Panc1 (cell line): ENCODE measurements around the gene ITPRID2. TPM values are rescaled to one million over a fixed set of nuclear protein-coding genes. Genes with fewer than 3 reads are reported as not detected.

Experiments used
- ATAC-seq: fragments of 200-7000 bp; cut with Tn5 transposase; 2 replicates; pipeline ENCODE4 v1.9.1; 2020; ENCODE audit warnings: mild to moderate bottlenecking, moderate library complexity
- BruUV-seq: library from RNA; stranded (reverse); fragments of 400-500 nt; replicated peaks from 2 replicates; lab custom pipeline; 2021; lab: Mats Ljungman, UMichigan
- CTCF ChIA-PET: fragments of 300-600 bp; sonication (Branson Sonifier 250); formaldehyde crosslinking; loops from one replicate; lab custom pipeline; 2022; ENCODE audit warnings: antibody characterized with exemption; lab: Charles Lee
- POLR2A ChIA-PET: fragments of 300-600 bp; sonication (Branson Sonifier 250); formaldehyde crosslinking; loops from one replicate; lab custom pipeline; 2022; ENCODE audit warnings: antibody characterized with exemption; lab: Charles Lee
- DNase-seq: peaks from one replicate; pipeline ENCODE4 v3.0.0-alpha.2; 2010; ENCODE audit warnings: low read depth, low spot score
- H3K27ac ChIP-seq: 2 replicates; pipeline ENCODE4 v1.5.1; 2011; ENCODE audit warnings: mild to moderate bottlenecking, low read length, inconsistent platforms
- H3K27me3 ChIP-seq: fragments of 200-500 bp; sonication (Bioruptor generic); 2 replicates; pipeline ENCODE4 v1.6.0; 2014; ENCODE audit warnings: low read length, inconsistent platforms; ENCODE audit not compliant: control insufficient read depth, insufficient read depth
- H3K36me3 ChIP-seq: fragments of 200-500 bp; sonication (Bioruptor generic); 2 replicates; pipeline ENCODE4 v1.5.1; 2014; ENCODE audit warnings: inconsistent platforms, mild to moderate bottlenecking, low read length, moderate library complexity; ENCODE audit not compliant: control insufficient read depth, insufficient read depth
- H3K4me1 ChIP-seq: 2 replicates; pipeline ENCODE4 v1.5.1; 2011; ENCODE audit warnings: inconsistent platforms, mild to moderate bottlenecking, low read length, moderate library complexity; ENCODE audit not compliant: control insufficient read depth, insufficient read depth
- H3K4me3 ChIP-seq, 2 experiments: 2 replicates each; pipeline ENCODE4 v1.5.1; 2011 to 2012; ENCODE audit warnings: low read depth in 2 of 2, low read length in 2 of 2, mild to moderate bottlenecking in 2 of 2, inconsistent platforms in 1 of 2, moderate library complexity in 1 of 2
- H3K9me3 ChIP-seq: fragments of 200-500 bp; sonication (Bioruptor generic); 2 replicates; pipeline ENCODE4 v1.5.1; 2014; ENCODE audit warnings: low read depth, mild to moderate bottlenecking, inconsistent platforms, low read length, moderate library complexity; ENCODE audit not compliant: control insufficient read depth, insufficient read depth
- CTCF ChIP-seq: fragments of 450-650 bp; IDR thresholded peaks from 2 replicates; pipeline ENCODE4 v1.5.1; 2017; ENCODE audit warnings: mild to moderate bottlenecking
- POLR2AphosphoS5 ChIP-seq: IDR thresholded peaks from 2 replicates; pipeline ENCODE4 v1.6.1; 2012; ENCODE audit warnings: mild to moderate bottlenecking, low read depth, low read length, moderate library complexity
- REST ChIP-seq, 2 experiments: IDR thresholded peaks; 2 replicates each; pipeline ENCODE4 v1.6.1; 2011 to 2012; ENCODE audit warnings: low read depth in 2 of 2, control low read depth in 1 of 2, low read length in 1 of 2, mild to moderate bottlenecking in 1 of 2, moderate library complexity in 1 of 2; ENCODE audit not compliant: insufficient read depth in 1 of 2
- SIN3A ChIP-seq: IDR thresholded peaks from 2 replicates; pipeline ENCODE4 v1.6.1; 2012; ENCODE audit warnings: low read depth, mild to moderate bottlenecking, low read length, moderate library complexity, borderline replicate concordance; ENCODE audit not compliant: insufficient read depth
- TCF7L2 ChIP-seq: IDR thresholded peaks from 2 replicates; pipeline ENCODE4 v1.6.1; 2011; ENCODE audit warnings: mild to moderate bottlenecking, low read depth, low read length, inconsistent platforms
- in situ Hi-C: cut with HindIII; loops from 2 replicates; pipeline ENCODE4 v1.10.0; 2016; ENCODE audit warnings: low sequenced_read_pairs, low pct_unique_long_range_greater_than_20kb
- intact Hi-C: fragments of 100-400 bp; cut with micrococcal nuclease; formaldehyde crosslinking; loops from one replicate; pipeline ENCODE4 v1.10.0; 2022; ENCODE audit not compliant: unreplicated experiment
- total RNA-seq: library from RNA; stranded (reverse); gene quantifications from one replicate; pipeline ENCODE4 v1.2.1, GENCODE V29; 2021; ENCODE audit not compliant: unreplicated experiment

The ITPRID2 gene
- total RNA-seq, 1 experiment from 2014 or later = 261 TPM

- POLR2A ChIA-PET = no interaction called here
- CTCF ChIA-PET = no interaction called here
Measured at GRCh38 chr2:181857483-181857882, 34.0 kb upstream of the ITPRID2 start.

GRCh38 chr2:181858600-181858999, 32.9 kb upstream of the ITPRID2 start:
- TF ChIP-seq TCF7L2 (no peak), SIN3A (no peak), REST (IDR thresholded peaks at IDR 0.05; ENCODE audit: insufficient read depth in 1 of 2, low read depth in 2 of 2, low read length in 1 of 2) (no peak), CTCF (no peak), POLR2AphosphoS5 (no peak)
- H3K36me3 ChIP-seq = no peaks in the 10 kb centered on the region
- POLR2A ChIA-PET = no interaction called here
- H3K9me3 ChIP-seq = no peaks in the 10 kb centered on the region
- no peak overlapping the region for H3K4me3 ChIP-seq
- no peak for ATAC-seq
- no peaks in the 10 kb centered on the region for H3K27me3 ChIP-seq
- intact Hi-C loops (no loop called here), in situ Hi-C loops (no loop called here)
- DNase-seq = no peak
- no TSS peak for BruUV-seq
- no peaks in the 10 kb centered on the region for H3K4me1 ChIP-seq
- H3K27ac ChIP-seq = no peak overlapping the region
- CTCF ChIA-PET = interaction anchor here (0.6 kb wide), 1 partner anchor 22 kb away, joined by 4 read pairs; no protein-coding TSS in a partner anchor

More at GRCh38 chr2:181857483-181857882, 34.0 kb upstream of the ITPRID2 start:
- TF ChIP-seq SIN3A (no peak), CTCF (no peak), TCF7L2 (no peak), POLR2AphosphoS5 (no peak), REST (IDR thresholded peaks at IDR 0.05; ENCODE audit: insufficient read depth in 1 of 2, low read depth in 2 of 2, low read length in 1 of 2) (no peak)
- ATAC-seq (no peak), DNase-seq (no peak)
- in situ Hi-C loops = no loop called here
- no peaks in the 10 kb centered on the region for H3K27me3 ChIP-seq
- H3K9me3 ChIP-seq = no peaks in the 10 kb centered on the region
- BruUV-seq = no TSS peak
- intact Hi-C loops = no loop called here
- H3K27ac ChIP-seq = no peak overlapping the region
- no peaks in the 10 kb centered on the region for H3K36me3 ChIP-seq
- H3K4me3 ChIP-seq = no peak overlapping the region
- no peaks in the 10 kb centered on the region for H3K4me1 ChIP-seq
